Neural progenitor cell (in vitro differentiated cells): ENCODE measurements around the gene COL15A1. TPM values are rescaled to one million over a fixed set of nuclear protein-coding genes. Genes with fewer than 3 reads are reported as not detected.

Source experiments
- DNase-seq: peaks from one replicate; pipeline ENCODE4 v3.0.0-alpha.2; 2016; ENCODE audit warnings: low spot score
- H2AFZ ChIP-seq: fragments of 200-600 bp; sonication (generic); replicated peaks from 2 replicates; pipeline ENCODE4 v1.6.1; 2016; ENCODE audit warnings: antibody characterized with exemption
- H3F3A ChIP-seq: fragments of 200-600 bp; sonication (generic); 2 replicates; pipeline ENCODE4 v1.6.1; 2016; ENCODE audit warnings: antibody characterized with exemption, low read depth
- H3K27ac ChIP-seq: fragments of 200-600 bp; sonication (generic); 2 replicates; pipeline ENCODE4 v1.5.1; 2016; ENCODE audit warnings: mild to moderate bottlenecking
- H3K27me3 ChIP-seq: fragments of 200-600 bp; sonication (generic); 2 replicates; pipeline ENCODE4 v1.6.1; 2016; ENCODE audit warnings: mild to moderate bottlenecking, moderate library complexity
- H3K36me3 ChIP-seq: fragments of 200-600 bp; sonication (generic); 2 replicates; pipeline ENCODE4 v1.5.1; 2016
- H3K4me1 ChIP-seq: fragments of 200-600 bp; sonication (generic); 2 replicates; pipeline ENCODE4 v1.6.1; 2016; ENCODE audit warnings: mixed run types
- H3K4me2 ChIP-seq: fragments of 200-600 bp; sonication (generic); 2 replicates; pipeline ENCODE4 v1.6.1; 2016
- H3K4me3 ChIP-seq: fragments of 200-600 bp; sonication (generic); 2 replicates; pipeline ENCODE4 v1.5.1; 2016
- H3K79me2 ChIP-seq: fragments of 200-600 bp; sonication (generic); 2 replicates; pipeline ENCODE4 v1.6.1; 2016; ENCODE audit warnings: low read depth
- H3K9ac ChIP-seq: fragments of 200-600 bp; sonication (generic); 2 replicates; pipeline ENCODE4 v1.6.1; 2016
- H3K9me3 ChIP-seq: fragments of 200-600 bp; sonication (generic); 2 replicates; pipeline ENCODE4 v1.5.1; 2016; ENCODE audit warnings: low read depth
- H4K20me1 ChIP-seq: fragments of 200-600 bp; sonication (generic); 2 replicates; pipeline ENCODE4 v1.6.1; 2016; ENCODE audit warnings: low read depth
- H3K27ac Mint-ChIP-seq: 3 replicates; pipeline ENCODE4 v1.8.0; 2021; ENCODE audit warnings: mixed read lengths
- H3K27me3 Mint-ChIP-seq: 2 replicates; pipeline ENCODE4 v1.8.0; 2022; ENCODE audit warnings: low read depth, mild to moderate bottlenecking, inconsistent platforms, moderate library complexity, mixed read lengths; ENCODE audit not compliant: insufficient read depth
- H3K36me3 Mint-ChIP-seq: 3 replicates; pipeline ENCODE4 v1.8.0; 2021; ENCODE audit warnings: mixed read lengths
- H3K4me1 Mint-ChIP-seq: 3 replicates; pipeline ENCODE4 v1.8.0; 2021; ENCODE audit warnings: mixed read lengths
- H3K4me3 Mint-ChIP-seq: 3 replicates; pipeline ENCODE4 v1.8.0; 2021; ENCODE audit warnings: mild to moderate bottlenecking, moderate library complexity, mixed read lengths
- H3K9me3 Mint-ChIP-seq: 3 replicates; pipeline ENCODE4 v1.8.0; 2020; ENCODE audit warnings: mixed read lengths
- CTCF ChIP-seq: fragments of 200-600 bp; sonication (generic); IDR thresholded peaks from 2 replicates; pipeline ENCODE4 v1.5.1; 2017; ENCODE audit warnings: antibody characterized with exemption, mild to moderate bottlenecking
- EZH2 ChIP-seq: fragments of 200-600 bp; sonication (generic); IDR thresholded peaks from 2 replicates; pipeline ENCODE4 v1.6.1; 2017; ENCODE audit warnings: antibody characterized with exemption, mild to moderate bottlenecking, moderate library complexity
- EZH2phosphoT487 ChIP-seq: fragments of 200-600 bp; sonication (generic); IDR thresholded peaks from 2 replicates; pipeline ENCODE4 v1.6.1; 2017; ENCODE audit warnings: antibody characterized with exemption
- total RNA-seq: library from RNA; depleted of rRNA; stranded (reverse); fragments of >200 nt; gene quantifications from 2 replicates; pipeline ENCODE4 v1.2.3, GENCODE V29; 2015; ENCODE audit warnings: low replicate concordance

COL15A1 gene
- total RNA-seq, 1 donor from 2014 or later, result 3.2 TPM

- no peak for DNase-seq
- TF ChIP-seq EZH2 (no peak), EZH2phosphoT487 (no peak), CTCF (no peak)
- Histone ChIP-seq H3K79me2 (no peaks in the 10 kb centered on the region), H3F3A (no peaks in the 10 kb centered on the region), H3K27me3 (no peaks in the 10 kb centered on the region), H3K4me1 (no peaks in the 10 kb centered on the region), H2AFZ (no peak overlapping the region), H3K4me3 (no peak overlapping the region), H3K9ac (no peak overlapping the region), H3K27ac (no peak overlapping the region), H3K9me3 (no peaks in the 10 kb centered on the region), H4K20me1 (no peaks in the 10 kb centered on the region), H3K36me3 (no peaks in the 10 kb centered on the region), H3K4me2 (no peak overlapping the region)
- Mint-ChIP-seq H3K9me3 (no peaks in the 10 kb centered on the region), H3K27me3 (peaks cover 6% of the 10 kb centered on the region), H3K4me3 (no peak overlapping the region), H3K36me3 (no peaks in the 10 kb centered on the region), H3K27ac (no peak overlapping the region), H3K4me1 (peaks cover 17% of the 10 kb centered on the region)
Observed at GRCh38 chr9:98966676-98967075, 23.0 kb downstream of the COL15A1 start.

GRCh38 chr9:98967257-98967656 is 23.6 kb downstream of the COL15A1 start:
- TF ChIP-seq EZH2 (no peak), CTCF (no peak), EZH2phosphoT487 (no peak)
- no peaks in the 10 kb centered on the region for H3K9me3 ChIP-seq
- Mint-ChIP-seq H3K4me1 (peaks cover 19% of the 10 kb centered on the region), H3K27ac (no peak overlapping the region), H3K9me3 (no peaks in the 10 kb centered on the region), H3K27me3 (peaks cover 6% of the 10 kb centered on the region), H3K36me3 (no peaks in the 10 kb centered on the region), H3K4me3 (no peak overlapping the region)
- H3K4me1 ChIP-seq, result no peaks in the 10 kb centered on the region
- H3K79me2 ChIP-seq, result no peaks in the 10 kb centered on the region
- H3K9ac ChIP-seq, result no peak overlapping the region
- H3K4me2 ChIP-seq, result no peak overlapping the region
- H3K27me3 ChIP-seq, result no peaks in the 10 kb centered on the region
- H4K20me1 ChIP-seq, result no peaks in the 10 kb centered on the region
- H3F3A ChIP-seq, result no peaks in the 10 kb centered on the region
- H2AFZ ChIP-seq, result no peak overlapping the region
- DNase-seq, result no peak
- H3K27ac ChIP-seq, result no peak overlapping the region
- H3K4me3 ChIP-seq, result no peak overlapping the region
- no peaks in the 10 kb centered on the region for H3K36me3 ChIP-seq

GRCh38 chr9:98967680-98968079 is 24.0 kb downstream of the COL15A1 start:
- H3K4me1 ChIP-seq, result no peaks in the 10 kb centered on the region
- no peak overlapping the region for H3K4me2 ChIP-seq
- no peaks in the 10 kb centered on the region for H4K20me1 ChIP-seq
- no peaks in the 10 kb centered on the region for H3K27me3 ChIP-seq
- Mint-ChIP-seq H3K4me3 (no peak overlapping the region), H3K27me3 (peaks cover 7% of the 10 kb centered on the region), H3K4me1 (peaks cover 17% of the 10 kb centered on the region), H3K36me3 (no peaks in the 10 kb centered on the region), H3K9me3 (no peaks in the 10 kb centered on the region), H3K27ac (no peak overlapping the region)
- TF ChIP-seq EZH2phosphoT487, result no peak
- H3K36me3 ChIP-seq, result no peaks in the 10 kb centered on the region
- H2AFZ ChIP-seq, result no peak overlapping the region
- no peak for DNase-seq
- no peak overlapping the region for H3K27ac ChIP-seq
- no peaks in the 10 kb centered on the region for H3F3A ChIP-seq
- no peaks in the 10 kb centered on the region for H3K79me2 ChIP-seq
- H3K4me3 ChIP-seq, result no peak overlapping the region
- H3K9me3 ChIP-seq, result no peaks in the 10 kb centered on the region
- H3K9ac ChIP-seq, result no peak overlapping the region

GRCh38 chr9:98968601-98969337 is 25.1 kb downstream of the COL15A1 start:
- H3K9ac ChIP-seq, result no peak overlapping the region
- Mint-ChIP-seq H3K27ac (no peak overlapping the region), H3K27me3 (peaks cover 7% of the 10 kb centered on the region), H3K4me1 (peaks cover 17% of the 10 kb centered on the region), H3K9me3 (no peaks in the 10 kb centered on the region), H3K36me3 (no peaks in the 10 kb centered on the region), H3K4me3 (no peak overlapping the region)
- H3K4me3 ChIP-seq, result no peak overlapping the region
- H3K27me3 ChIP-seq, result peaks cover 11% of the 10 kb centered on the region
- DNase-seq, result no peak
- no peaks in the 10 kb centered on the region for H4K20me1 ChIP-seq
- no peak overlapping the region for H3K4me2 ChIP-seq
- H3K9me3 ChIP-seq, result no peaks in the 10 kb centered on the region
- TF ChIP-seq CTCF, result no peak
- no peak for TF ChIP-seq EZH2
- no peak for TF ChIP-seq EZH2phosphoT487
- H3K27ac ChIP-seq, result no peak overlapping the region
- no peaks in the 10 kb centered on the region for H3K36me3 ChIP-seq
- H3K4me1 ChIP-seq, result no peaks in the 10 kb centered on the region
- H3F3A ChIP-seq, result no peaks in the 10 kb centered on the region
- no peaks in the 10 kb centered on the region for H3K79me2 ChIP-seq
- no peak overlapping the region for H2AFZ ChIP-seq
